Measurements from ENCODE around the gene SEC61A1.

The SEC61A1 gene

GRCh38 chr3:128062033-128062745 lies 10.0 kb downstream of the SEC61A1 start:
- DNase-seq (ENCODE audit: insufficient read length) (no peak), FAIRE-seq (no peak)
- TF ChIP-seq POLR2A (IDR thresholded peaks at IDR 0.05; ENCODE audit: low read depth, low read length), result no peak; the same call in 1 of the 2 replicates
- no peak for TF ChIP-seq TAF1 (IDR thresholded peaks at IDR 0.05; ENCODE audit: borderline replicate concordance, low read depth, low read length)
- no peak for TF ChIP-seq POLR2AphosphoS5 (IDR thresholded peaks at IDR 0.05; ENCODE audit: low read depth, low read length)

- no peak for FAIRE-seq
- DNase-seq (ENCODE audit: insufficient read length), result no peak
- no peak for TF ChIP-seq POLR2AphosphoS5 (IDR thresholded peaks at IDR 0.05; ENCODE audit: low read depth, low read length)
- TF ChIP-seq POLR2A (IDR thresholded peaks at IDR 0.05; ENCODE audit: low read depth, low read length), result peak; percentile 0; the same call in 1 of the 2 replicates
Observed at GRCh38 chr3:128063865-128064264, 11.6 kb downstream of the SEC61A1 start.

- FAIRE-seq (no peak), DNase-seq (ENCODE audit: insufficient read length) (no peak)
- TF ChIP-seq TAF1 (IDR thresholded peaks at IDR 0.05; ENCODE audit: borderline replicate concordance, low read depth, low read length) (no peak), POLR2AphosphoS5 (IDR thresholded peaks at IDR 0.05; ENCODE audit: low read depth, low read length) (no peak), POLR2A (IDR thresholded peaks at IDR 0.05; ENCODE audit: low read depth, low read length) (no peak)
Observed at GRCh38 chr3:128064962-128065361, 12.7 kb downstream of the SEC61A1 start.

- TF ChIP-seq TAF1 (IDR thresholded peaks at IDR 0.05; ENCODE audit: borderline replicate concordance, low read depth, low read length) (no peak), POLR2AphosphoS5 (IDR thresholded peaks at IDR 0.05; ENCODE audit: low read depth, low read length) (no peak), POLR2A (IDR thresholded peaks at IDR 0.05; ENCODE audit: low read depth, low read length) (no peak)
- DNase-seq (ENCODE audit: insufficient read length) (no peak), FAIRE-seq (no peak)
Observed at GRCh38 chr3:128066114-128066513, 13.9 kb downstream of the SEC61A1 start.

GRCh38 chr3:128066676-128067075 lies 14.4 kb downstream of the SEC61A1 start:
- FAIRE-seq (no peak), DNase-seq (ENCODE audit: insufficient read length) (no peak)
- no peak for TF ChIP-seq POLR2AphosphoS5 (IDR thresholded peaks at IDR 0.05; ENCODE audit: low read depth, low read length)
- TF ChIP-seq POLR2A (IDR thresholded peaks at IDR 0.05; ENCODE audit: low read depth, low read length), result no peak
- TF ChIP-seq TAF1 (IDR thresholded peaks at IDR 0.05; ENCODE audit: borderline replicate concordance, low read depth, low read length), result no peak

GRCh38 chr3:128067489-128067888 lies 15.3 kb downstream of the SEC61A1 start:
- TF ChIP-seq POLR2AphosphoS5 (IDR thresholded peaks at IDR 0.05; ENCODE audit: low read depth, low read length), result no peak
- TF ChIP-seq TAF1 (IDR thresholded peaks at IDR 0.05; ENCODE audit: borderline replicate concordance, low read depth, low read length), result no peak
- no peak for TF ChIP-seq POLR2A (IDR thresholded peaks at IDR 0.05; ENCODE audit: low read depth, low read length)
- DNase-seq (ENCODE audit: insufficient read length) (no peak), FAIRE-seq (no peak)

GRCh38 chr3:128068156-128068620 lies 16.0 kb downstream of the SEC61A1 start:
- peak; percentile 57; the same call in 1 of the 2 replicates for TF ChIP-seq POLR2AphosphoS5 (IDR thresholded peaks at IDR 0.05; ENCODE audit: low read depth, low read length)
- no peak; the same call in 1 of the 2 replicates for TF ChIP-seq POLR2A (IDR thresholded peaks at IDR 0.05; ENCODE audit: low read depth, low read length)
- DNase-seq (ENCODE audit: insufficient read length) (no peak), FAIRE-seq (no peak)

- 0 out of 2 replicates have a peak, but pooled peaks have one; percentile 43 for TF ChIP-seq POLR2A (IDR thresholded peaks at IDR 0.05; ENCODE audit: low read depth, low read length)
- TF ChIP-seq POLR2AphosphoS5 (IDR thresholded peaks at IDR 0.05; ENCODE audit: low read depth, low read length), result 0 out of 2 replicates have a peak, but pooled peaks have one; percentile 39
- no peak for TF ChIP-seq TAF1 (IDR thresholded peaks at IDR 0.05; ENCODE audit: borderline replicate concordance, low read depth, low read length)
- FAIRE-seq, result no peak
- no peak for DNase-seq (ENCODE audit: insufficient read length)
Observed at GRCh38 chr3:128069271-128069670, 17.0 kb downstream of the SEC61A1 start.

- FAIRE-seq (no peak), DNase-seq (ENCODE audit: insufficient read length) (no peak)
- TF ChIP-seq TAF1 (IDR thresholded peaks at IDR 0.05; ENCODE audit: borderline replicate concordance, low read depth, low read length), result no peak
- peak; percentile 58; the same call in 1 of the 2 replicates for TF ChIP-seq POLR2AphosphoS5 (IDR thresholded peaks at IDR 0.05; ENCODE audit: low read depth, low read length)
Observed at GRCh38 chr3:128070898-128071591, 18.8 kb downstream of the SEC61A1 start.

GRCh38 chr3:128071771-128072453 lies 19.7 kb downstream of the SEC61A1 start:
- DNase-seq (ENCODE audit: insufficient read length) (no peak), FAIRE-seq (no peak)
- no peak for TF ChIP-seq TAF1 (IDR thresholded peaks at IDR 0.05; ENCODE audit: borderline replicate concordance, low read depth, low read length)
- peak; percentile 46; the same call in 1 of the 2 replicates for TF ChIP-seq POLR2AphosphoS5 (IDR thresholded peaks at IDR 0.05; ENCODE audit: low read depth, low read length)

GRCh38 chr3:128072454-128073184 lies 20.4 kb downstream of the SEC61A1 start:
- TF ChIP-seq TAF1 (IDR thresholded peaks at IDR 0.05; ENCODE audit: borderline replicate concordance, low read depth, low read length) (no peak), POLR2A (IDR thresholded peaks at IDR 0.05; ENCODE audit: low read depth, low read length) (peak; percentile 14; the same call in 1 of the 2 replicates)
- FAIRE-seq, result no peak
- DNase-seq (ENCODE audit: insufficient read length), result no peak

Data from GM12892 (cell line).